Pulmonary artery endothelial cell (primary cell): Measurements from ENCODE around the gene MSANTD2. TPM values are rescaled to one million over a fixed set of nuclear protein-coding genes. Genes with fewer than 3 reads are reported as not detected.

Experiments
- DNase-seq: peaks from one replicate; pipeline ENCODE4 v3.0.0-alpha.2; 2011; ENCODE audit warnings: low read depth, low spot score
- total RNA-seq: library from RNA; depleted of rRNA; stranded (reverse); fragments of >200 nt; gene quantifications from 2 replicates; pipeline ENCODE4 v1.2.3, GENCODE V29; 2014

Gene MSANTD2
- total RNA-seq, 1 donor from 2014 or later, result 8.1 TPM

GRCh38 chr11:124754309-124754708, 45.9 kb downstream of the MSANTD2 start:
- no peak for DNase-seq

DNA sequence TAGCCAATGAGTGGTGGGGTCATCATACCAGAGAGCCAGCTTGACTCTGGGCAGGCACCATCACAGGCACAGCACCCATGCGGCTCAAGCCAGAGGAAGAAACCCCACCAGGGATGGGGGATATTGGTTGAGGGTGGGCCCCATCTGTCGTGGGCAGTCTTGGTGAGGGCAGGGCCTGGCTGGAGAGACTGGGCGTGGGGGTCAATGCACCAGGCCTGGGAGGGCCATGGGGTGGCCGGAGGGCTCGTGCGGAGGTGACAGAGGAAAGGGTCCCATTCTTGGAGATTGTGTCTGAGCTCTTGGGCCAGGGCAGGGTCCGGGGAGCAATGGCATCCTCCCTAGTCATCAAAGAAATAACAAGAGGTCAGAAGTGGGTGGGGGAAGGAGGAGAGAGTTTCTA, 46.6 kb downstream of the MSANTD2 start:
- DNase-seq, result no peak

GRCh38 chr11:124753205-124753604, 47.0 kb downstream of the MSANTD2 start:
- DNase-seq, result no peak

GRCh38 chr11:124752471-124753102, 47.6 kb downstream of the MSANTD2 start:
- no peak for DNase-seq

DNA sequence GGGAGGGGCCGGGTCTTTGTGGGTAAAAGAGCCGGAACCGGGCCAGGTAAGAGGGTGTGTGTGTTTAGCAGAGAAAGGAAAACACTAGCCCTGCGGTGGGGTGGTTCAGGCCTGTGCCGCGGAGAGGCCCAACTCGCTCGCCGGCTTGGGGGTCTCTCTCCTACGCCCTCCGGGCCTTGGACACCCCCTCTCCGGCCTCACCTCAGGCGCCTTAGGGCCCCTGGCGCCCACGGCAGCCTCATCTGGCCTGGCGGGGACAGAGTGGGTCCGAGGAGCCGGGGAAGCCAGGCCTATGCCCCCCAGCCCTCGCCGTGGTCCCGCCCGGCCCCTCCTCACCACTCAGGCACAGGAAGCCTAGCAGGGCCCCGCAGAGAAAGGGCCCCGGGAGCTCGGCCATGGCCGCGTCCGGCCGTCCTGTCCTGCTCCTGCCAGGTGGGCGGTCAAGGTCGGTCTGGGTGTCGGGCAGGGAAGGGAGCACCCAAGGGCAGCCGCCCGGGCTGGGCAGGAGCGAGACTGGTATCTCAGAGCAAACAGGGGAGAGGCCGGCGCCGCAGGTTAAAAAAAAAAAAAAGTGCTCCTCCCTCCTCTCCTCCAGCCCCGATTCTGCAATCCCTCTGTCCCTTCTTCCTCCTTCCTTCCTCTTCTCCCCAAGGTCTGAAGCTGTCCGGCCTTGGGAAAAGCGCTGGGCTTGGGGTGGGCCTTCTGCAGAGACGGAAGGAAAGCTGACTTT, 48.3 kb downstream of the MSANTD2 start, which contains the start of gene VSIG2:
Gene VSIG2, minus strand, starts transcription at position 515 of the 730 bp plus-strand sequence. Its CDS starts 118 bp downstream, at position 397.
- no peak for DNase-seq

GRCh38 chr11:124751391-124751740, 48.8 kb downstream of the MSANTD2 start:
- no peak for DNase-seq

DNA sequence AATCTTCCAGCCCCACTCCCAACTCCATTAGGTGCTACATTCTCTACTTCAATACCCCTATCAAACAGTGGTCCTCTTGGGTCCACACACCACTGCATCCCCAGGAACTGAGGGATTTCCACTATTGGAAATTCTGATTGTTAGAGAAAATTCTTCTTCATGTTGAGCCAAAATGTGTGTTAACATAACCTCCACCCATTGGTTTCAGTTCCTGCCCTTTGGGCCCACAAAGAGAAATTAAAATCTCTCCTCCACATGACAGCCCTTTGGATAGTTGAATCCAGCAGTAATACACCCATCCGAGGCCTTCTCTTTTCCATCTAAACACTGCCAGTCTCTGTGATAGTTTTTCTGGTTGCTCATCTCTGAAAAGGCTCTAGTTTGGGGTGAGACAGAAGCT, 50.3 kb downstream of the MSANTD2 start:
- DNase-seq, result no peak

DNA sequence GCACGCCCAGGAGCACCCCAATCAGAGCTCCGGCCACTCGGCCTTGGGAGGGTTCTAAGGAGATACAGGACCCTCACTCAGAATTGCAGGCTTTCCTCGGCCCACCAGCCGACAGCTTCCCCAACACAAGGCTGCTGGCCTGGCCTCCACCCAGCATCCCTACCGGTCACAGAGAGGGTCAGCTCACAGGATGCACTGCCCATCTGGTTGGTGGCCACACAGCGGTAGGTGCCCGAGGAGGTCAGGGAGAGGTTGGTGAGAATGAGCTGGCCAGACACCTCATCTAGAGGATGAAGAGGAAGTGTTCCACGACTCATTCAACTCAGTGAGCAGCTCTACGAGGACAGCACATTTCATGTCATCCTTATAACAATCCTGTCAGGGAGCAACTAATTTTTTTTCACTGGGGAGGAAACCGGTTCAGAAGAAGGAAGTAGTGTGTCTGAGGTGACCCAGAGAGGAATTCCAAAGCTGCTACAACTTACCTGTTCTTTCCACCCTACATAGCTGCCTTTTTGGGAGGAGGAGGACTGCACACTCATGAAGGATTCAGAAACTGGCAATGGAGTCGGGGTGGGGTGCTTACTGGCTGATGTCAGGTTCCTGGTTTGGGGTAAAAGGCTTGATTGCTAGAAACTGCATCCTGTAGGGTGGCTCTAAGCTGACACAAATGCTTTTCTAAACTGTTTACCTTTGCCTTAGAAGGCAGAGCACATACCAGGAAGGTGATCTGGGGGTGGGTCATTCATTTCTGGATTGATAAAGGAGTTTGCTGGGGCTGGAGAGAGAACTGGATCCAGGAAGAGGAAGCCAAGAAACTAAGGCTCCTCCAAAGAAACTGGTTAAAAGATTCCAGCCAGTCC, 51.5 kb downstream of the MSANTD2 start:
- DNase-seq, result peak; percentile 64

DNA sequence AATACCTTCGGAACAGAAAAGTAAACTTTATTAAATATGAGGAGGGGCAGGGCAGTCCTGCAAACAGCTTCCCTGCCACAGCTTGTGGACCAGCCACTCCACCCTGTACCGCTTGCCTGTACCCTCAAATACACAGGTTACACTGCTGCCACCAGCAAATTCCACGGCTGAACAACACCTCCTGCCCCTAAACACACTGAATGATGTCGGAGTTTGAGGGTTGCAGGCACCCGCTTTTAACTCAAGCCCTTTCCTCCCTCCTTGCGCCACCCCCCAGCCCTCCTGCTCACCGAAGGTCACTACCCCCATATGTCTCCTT, 52.1 kb downstream of the MSANTD2 start:
- DNase-seq, result no peak

GRCh38 chr11:124747406-124748099, 52.7 kb downstream of the MSANTD2 start:
- DNase-seq, result no peak

GRCh38 chr11:124746621-124747243, 53.5 kb downstream of the MSANTD2 start:
- DNase-seq, result no peak

DNA sequence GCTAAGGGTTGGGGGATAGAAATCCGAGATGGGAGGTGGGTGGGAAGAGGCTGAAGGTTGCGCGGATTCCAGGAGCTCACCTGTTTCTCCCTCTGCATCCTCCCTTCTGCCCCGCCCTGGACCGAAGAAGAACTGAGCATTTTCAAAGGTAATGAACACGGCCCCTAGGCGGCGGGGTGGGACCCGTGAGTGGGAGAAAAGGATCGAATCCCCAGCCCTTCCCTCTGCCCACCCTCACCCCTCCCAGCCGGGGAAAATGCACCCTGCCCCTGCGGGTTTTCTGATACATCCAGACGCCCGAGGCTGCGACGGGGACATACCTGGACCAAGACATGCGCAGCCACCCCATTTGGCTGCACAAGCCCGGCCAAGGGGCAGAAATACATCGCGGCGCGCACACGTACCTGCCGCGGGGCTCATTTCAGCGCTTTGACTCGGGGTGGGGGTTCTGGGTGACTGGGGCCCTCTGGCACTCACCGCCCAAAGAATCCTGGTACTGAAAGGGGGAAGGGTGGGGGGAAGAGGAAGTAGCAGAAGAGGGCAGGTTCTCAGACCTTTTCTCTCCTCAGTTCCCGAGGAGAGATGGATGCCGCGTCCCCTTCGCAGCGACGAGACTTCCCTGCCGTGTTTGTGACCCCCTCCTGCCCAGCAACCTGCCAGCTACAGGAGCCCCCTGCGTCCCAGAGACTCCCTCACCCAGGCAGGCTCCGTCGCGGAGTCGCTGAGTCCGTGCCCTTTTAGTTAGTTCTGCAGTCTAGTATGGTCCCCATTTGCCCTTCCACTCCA, 54.2 kb downstream of the MSANTD2 start:
- DNase-seq, result no peak

DNA sequence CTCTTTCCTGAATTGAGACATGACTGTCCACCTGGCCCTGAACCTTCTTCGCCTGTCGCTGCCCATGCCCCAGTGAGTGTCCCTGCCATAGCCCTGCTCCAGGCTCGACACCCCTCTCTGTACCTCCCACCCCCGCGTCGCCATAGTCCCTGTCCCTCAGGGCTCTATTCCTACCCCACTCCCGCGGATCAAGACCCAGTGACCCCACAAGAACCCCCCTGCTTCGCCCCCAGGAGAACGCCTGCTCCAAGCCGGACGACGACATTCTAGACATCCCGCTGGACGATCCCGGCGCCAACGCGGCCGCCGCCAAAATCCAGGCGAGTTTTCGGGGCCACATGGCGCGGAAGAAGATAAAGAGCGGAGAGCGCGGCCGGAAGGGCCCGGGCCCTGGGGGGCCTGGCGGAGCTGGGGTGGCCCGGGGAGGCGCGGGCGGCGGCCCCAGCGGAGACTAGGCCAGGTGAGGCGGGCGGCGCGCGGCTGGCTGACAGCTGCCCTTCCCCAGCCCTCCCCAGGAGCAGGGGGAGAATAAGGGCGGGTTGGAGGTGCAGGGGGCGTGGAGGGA, 54.9 kb downstream of the MSANTD2 start:
- DNase-seq, result no peak

- no peak for DNase-seq
Observed at GRCh38 chr11:124743050-124743449, 57.2 kb downstream of the MSANTD2 start.

DNA sequence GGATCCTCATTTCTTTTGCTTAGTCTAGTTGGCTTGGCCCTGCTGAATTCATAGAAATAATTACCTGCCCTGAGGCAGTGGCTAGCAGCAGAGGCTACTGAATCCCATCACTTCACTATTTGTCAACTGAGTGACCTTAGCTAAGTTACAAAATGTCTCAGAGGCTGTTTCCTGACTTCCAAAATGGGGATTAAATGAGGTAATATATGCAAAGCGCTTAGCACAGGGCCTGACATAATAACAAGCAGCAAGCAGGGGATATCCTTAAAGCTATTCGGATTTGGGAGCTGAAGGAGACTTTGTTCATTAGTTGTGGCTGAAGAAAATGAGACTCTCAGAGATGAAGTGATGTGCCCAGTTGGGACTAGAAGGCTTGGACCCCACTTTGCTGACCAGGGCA, 57.7 kb downstream of the MSANTD2 start:
- DNase-seq, result no peak

DNA sequence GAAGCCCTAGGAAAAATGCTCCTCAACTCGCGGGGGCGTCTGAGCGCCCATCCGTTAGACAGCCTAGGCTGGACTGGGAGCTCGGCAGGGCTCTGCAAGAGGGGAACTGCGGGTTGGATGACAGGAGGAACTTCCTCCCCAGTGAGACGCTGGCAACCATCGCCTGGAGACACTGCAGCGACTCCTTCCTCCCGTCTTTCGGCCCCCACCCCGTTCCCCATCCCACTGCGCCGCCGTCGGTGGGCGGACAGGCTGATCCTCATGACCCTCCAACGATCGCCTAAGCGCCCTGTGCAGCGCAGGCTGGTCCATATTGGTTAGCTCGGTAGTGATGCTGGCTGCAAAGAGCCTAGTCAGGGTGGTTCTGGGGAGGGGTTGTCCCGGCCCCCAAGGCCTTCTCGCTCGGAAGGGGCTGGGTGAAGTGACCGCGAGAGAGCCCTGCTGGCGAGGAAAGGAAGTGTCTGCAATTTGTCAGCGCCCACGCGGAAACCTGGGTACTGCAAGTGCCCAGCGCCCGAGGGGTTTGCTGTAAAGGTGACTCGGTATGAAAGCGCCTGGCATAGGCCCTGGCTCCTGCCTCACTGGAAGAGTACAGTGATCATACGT, 59.8 kb downstream of the MSANTD2 start:
- DNase-seq, result no peak

GRCh38 chr11:124739479-124740276, 60.5 kb downstream of the MSANTD2 start, which contains the start of gene NRGN:
Gene NRGN, plus strand, starts transcription at chr11:124739942. Its CDS starts 143 bp downstream, at chr11:124740085.
- peak; percentile 65 for DNase-seq

GRCh38 chr11:124738713-124739478, 61.3 kb downstream of the MSANTD2 start:
- no peak for DNase-seq
